NCI-H2081 treated with DMSO at 0.1 percent for 48 hours (cell line): ENCODE measurements around the gene CYTH1.
"Not testable (repeated sequence)": the region's sequence is repeated elsewhere in the genome, so short reads cannot be mapped to it uniquely, and the experiment has no call there.

Experiments used
- DNase-seq: peaks from one replicate; lab custom pipeline; 2025; lab: John Stamatoyannopoulos, UW

The CYTH1 gene

GRCh38 chr17:78761789-78762406 lies 20.2 kb downstream of the CYTH1 start:
- no peak for DNase-seq

GRCh38 chr17:78759969-78760352 lies 22.1 kb downstream of the CYTH1 start:
- DNase-seq, result no peak

GRCh38 chr17:78759203-78759968 lies 22.7 kb downstream of the CYTH1 start:
- peak; percentile 30 for DNase-seq

- no peak for DNase-seq
Observed at GRCh38 chr17:78753316-78754250, 28.5 kb downstream of the CYTH1 start.

- no peak for DNase-seq
Observed at GRCh38 chr17:78751447-78752161, 30.5 kb downstream of the CYTH1 start.

- not testable (repeated sequence) for DNase-seq
Observed at GRCh38 chr17:78751000-78751399, 31.1 kb downstream of the CYTH1 start.

- DNase-seq, result no peak
Observed at GRCh38 chr17:78748730-78749317, 33.2 kb downstream of the CYTH1 start.

GRCh38 chr17:78748048-78748729 lies 33.9 kb downstream of the CYTH1 start:
- DNase-seq, result no peak

- no peak for DNase-seq
Observed at GRCh38 chr17:78747488-78747887, 34.6 kb downstream of the CYTH1 start.

- no peak for DNase-seq
Observed at GRCh38 chr17:78746949-78747269, 35.2 kb downstream of the CYTH1 start.

- no peak for DNase-seq
Observed at GRCh38 chr17:78746263-78746948, 35.7 kb downstream of the CYTH1 start.

GRCh38 chr17:78745407-78746088 lies 36.5 kb downstream of the CYTH1 start:
- no peak for DNase-seq

GRCh38 chr17:78742901-78743300 lies 39.2 kb downstream of the CYTH1 start:
- no peak for DNase-seq

GRCh38 chr17:78741644-78742284 lies 40.3 kb downstream of the CYTH1 start:
- no peak for DNase-seq

GRCh38 chr17:78739331-78739931 lies 42.6 kb downstream of the CYTH1 start:
- no peak for DNase-seq

- DNase-seq, result no peak
Observed at GRCh38 chr17:78738698-78739097, 43.4 kb downstream of the CYTH1 start.

- no peak for DNase-seq
Observed at GRCh38 chr17:78738278-78738677, 43.8 kb downstream of the CYTH1 start.

GRCh38 chr17:78737332-78737731 lies 44.7 kb downstream of the CYTH1 start:
- DNase-seq, result no peak

GRCh38 chr17:78736526-78737079 lies 45.5 kb downstream of the CYTH1 start:
- no peak for DNase-seq
